Ovary (tissue), 3 donors: ENCODE data around the gene HSPA8.

Experiments used
- EP300 ChIP-seq: sonication (generic); formaldehyde crosslinking; IDR thresholded peaks from one replicate; pipeline ENCODE4 v1.6.1; 2017; ENCODE audit warnings: antibody characterized with exemption
- POLR2A ChIP-seq: fragments of 450-650 bp; IDR thresholded peaks from one replicate; pipeline ENCODE4 v1.6.1; 2017; ENCODE audit warnings: antibody characterized with exemption, mild to moderate bottlenecking, moderate library complexity
- TF ChIP-seq, protein P1 (sequence below), 3 donors: fragments of 450-650 bp in 2 of 3; fragments of 200-600 bp in 1 of 3; IDR thresholded peaks; one replicate each; pipeline versions ENCODE4 v1.5.1 to v1.8.0; 2016 to 2022; ENCODE audit warnings: antibody characterized with exemption in 3 of 3, mild to moderate bottlenecking in 1 of 3
- donor health status: DM: no; HTN: no; CAD: no.

DNA sequence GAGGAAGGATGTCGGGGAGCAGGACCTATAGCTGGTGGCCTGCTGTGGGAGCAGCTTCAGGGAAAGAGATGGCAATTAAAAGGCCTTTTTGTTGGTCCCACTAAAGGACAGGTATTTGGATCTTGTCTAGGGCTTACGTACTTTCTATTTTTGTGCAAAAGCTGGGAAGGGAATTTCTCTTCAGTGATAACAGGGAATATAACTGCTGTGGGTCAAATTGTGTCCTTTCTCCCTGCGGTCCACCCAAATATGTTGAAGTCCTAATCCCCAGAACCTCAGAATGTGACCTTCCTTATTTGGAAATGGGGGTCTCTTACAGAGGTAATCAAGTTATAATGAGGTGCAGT, 14.0 kb downstream of the HSPA8 start:
- TF ChIP-seq, protein P1, sequence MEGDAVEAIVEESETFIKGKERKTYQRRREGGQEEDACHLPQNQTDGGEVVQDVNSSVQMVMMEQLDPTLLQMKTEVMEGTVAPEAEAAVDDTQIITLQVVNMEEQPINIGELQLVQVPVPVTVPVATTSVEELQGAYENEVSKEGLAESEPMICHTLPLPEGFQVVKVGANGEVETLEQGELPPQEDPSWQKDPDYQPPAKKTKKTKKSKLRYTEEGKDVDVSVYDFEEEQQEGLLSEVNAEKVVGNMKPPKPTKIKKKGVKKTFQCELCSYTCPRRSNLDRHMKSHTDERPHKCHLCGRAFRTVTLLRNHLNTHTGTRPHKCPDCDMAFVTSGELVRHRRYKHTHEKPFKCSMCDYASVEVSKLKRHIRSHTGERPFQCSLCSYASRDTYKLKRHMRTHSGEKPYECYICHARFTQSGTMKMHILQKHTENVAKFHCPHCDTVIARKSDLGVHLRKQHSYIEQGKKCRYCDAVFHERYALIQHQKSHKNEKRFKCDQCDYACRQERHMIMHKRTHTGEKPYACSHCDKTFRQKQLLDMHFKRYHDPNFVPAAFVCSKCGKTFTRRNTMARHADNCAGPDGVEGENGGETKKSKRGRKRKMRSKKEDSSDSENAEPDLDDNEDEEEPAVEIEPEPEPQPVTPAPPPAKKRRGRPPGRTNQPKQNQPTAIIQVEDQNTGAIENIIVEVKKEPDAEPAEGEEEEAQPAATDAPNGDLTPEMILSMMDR (IDR thresholded peaks at IDR 0.05) = no peak
- TF ChIP-seq POLR2A = no peak
- TF ChIP-seq EP300 = no peak
